DMS79 (cell line): ENCODE measurements around the gene SLC35E3.

Experiments used
- DNase-seq: peaks from one replicate; lab custom pipeline; 2025; lab: John Stamatoyannopoulos, UW

Gene SLC35E3

DNA sequence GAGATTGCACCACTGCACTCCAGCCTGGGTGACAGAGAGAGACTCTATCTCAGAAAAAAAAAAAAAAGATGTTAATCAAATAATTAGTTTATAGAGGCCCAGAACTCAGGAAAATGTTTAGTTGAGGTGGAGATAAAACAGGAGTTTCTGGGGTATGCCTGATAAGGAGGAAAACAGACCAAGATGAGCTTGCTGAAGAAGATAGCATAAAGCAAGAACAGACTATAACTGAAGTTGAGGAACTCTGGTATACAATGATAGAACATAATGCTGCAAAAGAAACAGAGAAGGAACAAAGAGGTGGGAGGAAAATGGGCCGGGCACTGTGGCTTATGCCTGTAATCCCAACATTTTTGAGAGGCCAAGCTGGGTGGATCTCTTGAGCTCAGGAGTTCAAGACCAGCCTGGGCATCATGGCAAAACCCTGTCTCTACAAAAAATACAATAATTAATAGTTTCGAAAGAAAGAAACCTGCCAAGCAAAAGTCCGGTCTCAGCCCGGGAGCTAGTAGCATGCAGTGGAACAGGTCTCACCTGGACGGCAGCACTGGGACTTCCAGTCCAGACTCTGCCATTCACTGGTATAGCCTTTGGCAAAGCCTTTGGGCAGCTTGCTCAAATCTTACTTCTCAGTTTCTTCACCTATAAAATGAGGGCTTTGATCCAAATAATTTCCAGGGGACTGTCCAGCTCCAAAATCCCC, 25.4 kb downstream of the SLC35E3 start:
- no peak for DNase-seq

DNA sequence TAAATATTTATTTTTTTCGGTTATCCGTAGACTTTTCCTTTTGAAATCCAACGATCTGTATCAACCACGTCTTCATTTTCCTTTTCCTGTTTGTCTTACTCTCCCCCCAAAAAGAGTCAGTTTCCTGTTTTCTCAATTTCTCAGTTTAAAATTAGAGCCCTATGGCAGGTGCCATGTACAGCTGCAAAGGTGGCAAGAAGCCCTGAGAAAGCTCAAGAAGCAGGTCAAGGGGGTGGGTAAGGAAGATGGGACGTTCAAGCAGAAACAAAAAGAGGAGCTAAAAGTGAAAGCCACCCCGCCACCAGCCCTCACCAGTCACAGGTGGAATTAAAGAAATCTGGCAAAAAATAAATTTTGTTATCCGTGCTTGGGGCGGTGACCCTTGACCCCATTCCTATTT, 26.7 kb downstream of the SLC35E3 start:
- no peak for DNase-seq

DNA sequence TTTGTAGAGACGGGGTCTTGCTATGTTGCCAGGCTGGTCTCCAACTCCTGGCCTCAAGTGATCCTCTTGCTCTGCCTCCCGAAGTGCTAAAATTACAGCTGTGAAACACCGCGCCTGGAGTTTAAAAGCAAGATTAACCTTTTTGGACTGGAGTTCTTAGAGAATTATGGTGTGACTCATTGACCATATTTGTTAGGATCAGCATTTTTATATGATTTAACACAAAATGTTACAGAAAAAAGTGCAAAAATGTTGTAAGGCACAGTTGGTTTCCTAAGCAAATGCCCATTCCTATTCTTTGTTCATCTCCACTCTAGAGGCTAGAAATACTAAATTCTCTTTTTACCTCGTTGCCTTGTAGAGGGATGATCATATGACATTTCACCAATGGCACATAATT, 27.6 kb downstream of the SLC35E3 start:
- DNase-seq, result no peak

DNA sequence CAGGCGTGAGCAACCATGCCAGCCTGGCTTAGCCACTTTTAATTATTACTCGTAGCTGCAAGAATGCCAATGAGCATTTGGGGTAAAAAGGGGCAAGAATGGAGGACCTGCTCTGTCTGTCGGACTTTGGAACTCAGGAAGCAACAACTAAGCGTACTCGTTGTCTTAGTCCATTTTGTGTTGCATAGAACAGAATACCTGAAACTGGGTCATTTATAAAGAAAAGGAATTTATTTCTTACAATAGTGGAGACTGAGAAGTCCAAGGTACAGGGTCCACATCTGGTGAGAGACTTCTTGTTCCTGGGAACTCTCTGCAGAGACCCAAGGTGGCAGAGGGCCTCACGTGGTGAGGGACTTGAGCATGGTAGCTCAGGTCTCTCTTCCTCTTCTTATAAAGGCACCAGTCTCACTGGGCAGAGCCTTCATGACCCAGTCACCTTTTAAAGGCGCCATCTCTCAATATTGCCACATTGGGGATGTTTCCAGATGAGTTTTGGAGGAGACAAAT, 29.2 kb downstream of the SLC35E3 start:
- DNase-seq, result no peak

DNA sequence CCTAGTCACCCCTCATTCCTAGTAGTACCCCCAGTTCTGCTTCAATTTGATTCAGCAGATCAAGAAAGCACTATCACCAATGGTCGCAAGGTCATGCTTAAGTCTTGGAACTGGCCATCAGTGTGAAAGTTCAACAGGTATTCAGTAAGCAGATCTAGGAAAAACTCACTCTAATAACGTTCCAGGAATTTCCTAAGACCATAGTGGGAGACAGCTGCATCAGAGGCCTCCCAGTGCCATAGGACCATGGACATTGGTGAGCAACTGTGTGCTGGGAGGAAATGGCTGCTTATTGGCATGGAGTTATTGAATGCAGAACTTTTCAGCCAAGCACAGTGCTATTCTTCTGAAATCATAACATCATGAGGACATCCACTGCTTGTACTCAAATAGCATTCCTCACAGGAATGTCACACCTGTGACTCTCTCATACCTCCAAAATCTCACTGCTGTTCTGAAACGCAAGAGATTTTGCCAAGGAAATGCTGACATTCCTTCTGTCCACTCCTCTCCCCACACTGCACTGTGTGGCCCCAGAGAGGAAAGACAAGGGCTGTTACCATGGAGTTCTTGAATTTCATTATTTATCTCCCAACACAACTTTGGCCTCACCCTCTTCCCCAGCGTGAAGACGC, 31.1 kb downstream of the SLC35E3 start:
- DNase-seq, result no peak

DNA sequence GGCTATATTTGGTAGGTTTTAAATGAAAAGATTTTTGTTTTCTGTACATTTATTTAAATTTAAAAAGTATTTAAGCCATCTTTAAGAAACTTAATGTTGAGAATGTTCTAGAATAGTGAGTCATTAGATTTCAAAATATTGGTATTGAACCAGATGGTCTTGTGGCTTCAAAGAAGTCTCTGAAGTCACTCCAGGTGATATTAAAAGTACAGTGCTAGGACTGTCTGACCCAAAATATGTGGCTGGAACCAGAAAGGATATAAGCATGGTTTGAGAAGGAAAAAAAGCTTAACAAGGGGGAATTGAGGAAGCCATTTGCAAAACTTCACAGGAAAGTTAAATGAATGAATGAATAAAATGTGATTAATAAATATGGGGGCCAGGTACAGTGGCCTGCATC, 33.3 kb downstream of the SLC35E3 start:
- no peak for DNase-seq

DNA sequence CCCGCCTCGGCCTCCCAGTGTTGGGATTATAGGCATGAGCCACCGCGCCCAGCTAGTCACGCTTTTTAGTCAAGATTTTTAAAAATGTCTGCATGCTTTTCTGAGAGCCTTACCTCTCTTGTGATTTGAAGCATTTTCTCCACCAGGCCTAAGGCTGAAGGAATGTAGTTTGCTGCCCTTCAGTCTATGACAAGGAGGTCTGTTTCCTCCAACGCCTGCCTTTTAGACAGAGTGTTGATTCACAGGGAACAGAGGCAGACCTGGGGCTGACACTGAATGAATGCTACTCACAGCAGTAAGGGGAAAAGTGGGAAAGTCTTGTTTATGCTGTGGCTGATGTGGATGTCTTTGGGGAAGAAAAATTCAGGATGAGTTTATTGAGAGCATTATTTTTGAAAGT, 34.8 kb downstream of the SLC35E3 start:
- DNase-seq, result no peak

DNA sequence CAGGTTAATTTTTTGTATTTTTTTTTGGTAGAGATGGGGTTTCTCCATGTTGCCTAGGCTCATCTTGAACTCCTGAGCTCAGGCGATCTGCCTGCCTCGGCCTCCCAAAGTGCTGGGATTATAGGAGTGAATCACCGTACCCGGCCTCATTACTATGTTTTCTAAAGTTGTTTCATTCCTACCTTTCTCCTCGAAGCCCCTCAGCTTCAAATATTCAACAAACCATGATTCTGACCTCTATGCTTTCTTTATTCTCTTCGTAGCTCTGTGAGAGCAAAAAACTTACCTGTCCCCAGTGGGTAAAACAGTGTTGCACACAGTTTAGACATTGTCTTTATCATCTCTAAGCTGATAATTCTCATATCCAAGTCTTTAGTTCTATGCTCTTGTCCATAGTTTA, 35.8 kb downstream of the SLC35E3 start:
- DNase-seq, result no peak

DNA sequence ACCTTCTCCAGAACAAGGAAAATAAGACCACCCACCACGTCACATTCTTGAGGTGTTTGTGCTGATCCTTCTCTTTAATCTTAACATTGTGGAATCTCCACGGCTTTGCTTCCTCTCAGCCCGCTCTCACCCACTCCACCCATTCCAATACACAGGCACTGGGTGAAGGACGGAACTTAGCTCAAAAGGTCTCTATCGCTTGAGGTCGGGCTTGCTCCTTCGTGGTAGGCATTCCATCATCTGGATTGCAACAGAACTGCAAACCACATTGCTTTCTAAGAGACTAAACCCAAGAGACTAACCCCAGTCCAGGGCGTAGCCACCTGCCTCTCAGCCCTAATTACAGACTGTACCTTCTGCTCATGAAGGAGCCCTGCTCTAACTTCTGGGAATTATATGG, 38.0 kb downstream of the SLC35E3 start:
- no peak for DNase-seq

DNA sequence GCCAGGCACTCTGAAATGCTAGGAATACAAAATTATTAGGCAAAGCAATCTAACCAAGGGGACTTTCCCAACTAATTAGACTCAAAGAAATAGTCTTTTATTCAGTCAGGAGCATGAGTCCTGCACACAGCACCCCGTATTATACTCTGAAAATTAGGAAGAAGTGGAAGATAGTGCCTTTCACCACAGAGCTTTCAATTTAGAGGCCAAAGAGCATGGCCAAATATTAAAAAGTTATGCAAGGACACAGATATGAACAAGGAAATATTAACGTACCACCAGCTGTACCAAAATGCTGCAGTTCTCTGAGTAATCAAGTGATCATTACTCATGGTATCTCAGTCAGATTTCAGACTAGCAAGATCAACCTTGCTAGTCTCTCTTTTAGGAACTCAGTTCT, 39.4 kb downstream of the SLC35E3 start:
- DNase-seq, result no peak

DNA sequence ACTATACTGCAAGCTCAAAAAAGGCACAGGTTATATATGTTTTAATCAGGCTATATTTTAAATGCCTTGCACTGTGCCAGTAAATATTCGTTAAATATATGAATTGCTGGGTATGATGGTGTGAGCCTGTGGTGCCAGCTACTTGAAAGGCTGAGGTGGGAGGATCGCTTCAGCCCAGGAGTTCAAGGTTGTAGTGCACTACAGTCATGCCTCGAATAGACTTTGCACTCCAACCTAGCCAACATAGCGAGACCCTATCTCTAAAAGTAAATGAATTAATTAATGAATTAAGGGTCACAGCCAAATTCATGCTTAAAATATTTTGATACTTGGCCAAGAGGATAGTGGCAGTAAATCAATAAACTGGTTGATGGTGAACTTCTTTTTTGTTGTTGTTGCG, 39.8 kb downstream of the SLC35E3 start:
- no peak for DNase-seq

DNA sequence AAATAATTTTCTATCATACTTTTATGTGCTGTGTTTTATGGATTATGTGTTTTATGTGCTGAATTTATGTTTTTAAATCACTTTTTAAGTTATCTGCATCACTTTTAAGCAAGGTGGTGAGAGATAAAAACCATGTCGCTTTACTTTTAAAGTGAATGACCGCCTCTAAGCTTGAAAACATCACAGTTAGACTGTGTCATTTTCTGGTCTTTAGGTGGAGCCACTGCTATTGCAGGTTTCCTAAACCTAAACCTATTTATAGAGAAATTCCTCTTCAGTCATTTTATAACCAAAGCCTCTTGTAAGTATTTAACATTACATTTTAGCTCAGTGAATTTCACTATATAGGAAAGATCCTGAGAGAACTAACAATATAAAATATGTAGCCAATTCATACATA, 41.0 kb downstream of the SLC35E3 start:
- no peak for DNase-seq

DNA sequence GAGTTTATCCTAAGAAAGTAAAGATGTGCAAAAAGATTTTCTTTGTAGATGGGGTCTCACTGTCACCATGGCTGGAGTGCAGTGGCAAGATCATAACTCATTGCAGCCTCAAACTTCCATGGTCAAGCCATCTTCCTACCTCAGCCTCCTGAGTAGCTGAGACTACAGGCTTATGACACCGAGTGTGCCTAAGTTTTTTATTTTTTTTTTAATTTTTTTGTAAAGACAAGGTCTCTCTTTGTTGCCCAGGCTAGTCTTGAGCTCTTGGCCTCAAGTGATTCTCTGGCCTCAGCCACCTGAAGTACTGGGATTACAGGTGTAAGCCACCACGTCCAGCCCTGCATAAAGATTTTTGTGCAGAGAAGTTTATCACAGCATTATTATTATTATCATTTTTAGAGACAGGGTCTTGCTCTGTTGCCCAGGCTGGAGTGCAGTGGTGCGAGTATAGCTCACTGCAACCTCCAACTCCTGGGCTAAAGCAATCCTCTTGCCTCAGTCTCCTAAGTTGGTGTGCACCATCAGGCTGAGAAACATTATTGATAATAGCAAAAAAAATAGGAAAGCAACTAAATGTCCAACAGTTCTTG, 42.7 kb downstream of the SLC35E3 start:
- DNase-seq, result no peak

DNA sequence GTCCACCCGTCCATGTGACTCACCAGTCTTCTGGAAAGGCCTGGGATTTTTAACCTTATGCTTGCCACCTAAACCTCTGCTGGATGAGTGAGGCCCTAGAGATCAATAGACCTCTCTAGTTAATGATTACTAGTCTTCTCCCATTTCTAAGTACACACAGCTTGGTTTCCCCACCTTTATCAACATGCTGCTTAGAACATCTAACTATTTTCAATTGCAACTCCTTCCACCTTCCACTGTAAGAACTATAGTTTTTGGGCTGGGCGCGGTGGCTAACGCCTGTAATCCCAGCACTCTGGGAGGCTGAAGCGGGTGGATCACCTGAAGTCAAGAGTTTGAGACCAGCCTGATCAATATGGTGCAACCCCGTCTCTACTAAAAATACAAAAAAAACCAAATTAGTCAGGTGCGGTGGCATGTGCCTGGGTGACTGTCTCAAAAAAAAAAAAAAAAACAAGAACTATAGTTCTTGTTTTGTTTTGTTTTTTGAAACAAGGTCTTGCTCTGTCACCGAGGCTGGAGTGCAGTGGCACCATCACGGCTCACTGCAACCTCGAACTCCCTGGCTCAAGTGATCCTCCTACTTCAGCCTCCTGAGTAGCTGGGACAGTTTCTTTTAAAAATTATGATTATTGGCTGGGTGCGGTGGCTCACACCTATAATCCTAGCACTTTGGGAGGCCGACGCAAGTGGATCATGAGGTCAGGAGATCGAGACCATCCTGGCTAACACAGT, 43.3 kb downstream of the SLC35E3 start:
- DNase-seq, result no peak

DNA sequence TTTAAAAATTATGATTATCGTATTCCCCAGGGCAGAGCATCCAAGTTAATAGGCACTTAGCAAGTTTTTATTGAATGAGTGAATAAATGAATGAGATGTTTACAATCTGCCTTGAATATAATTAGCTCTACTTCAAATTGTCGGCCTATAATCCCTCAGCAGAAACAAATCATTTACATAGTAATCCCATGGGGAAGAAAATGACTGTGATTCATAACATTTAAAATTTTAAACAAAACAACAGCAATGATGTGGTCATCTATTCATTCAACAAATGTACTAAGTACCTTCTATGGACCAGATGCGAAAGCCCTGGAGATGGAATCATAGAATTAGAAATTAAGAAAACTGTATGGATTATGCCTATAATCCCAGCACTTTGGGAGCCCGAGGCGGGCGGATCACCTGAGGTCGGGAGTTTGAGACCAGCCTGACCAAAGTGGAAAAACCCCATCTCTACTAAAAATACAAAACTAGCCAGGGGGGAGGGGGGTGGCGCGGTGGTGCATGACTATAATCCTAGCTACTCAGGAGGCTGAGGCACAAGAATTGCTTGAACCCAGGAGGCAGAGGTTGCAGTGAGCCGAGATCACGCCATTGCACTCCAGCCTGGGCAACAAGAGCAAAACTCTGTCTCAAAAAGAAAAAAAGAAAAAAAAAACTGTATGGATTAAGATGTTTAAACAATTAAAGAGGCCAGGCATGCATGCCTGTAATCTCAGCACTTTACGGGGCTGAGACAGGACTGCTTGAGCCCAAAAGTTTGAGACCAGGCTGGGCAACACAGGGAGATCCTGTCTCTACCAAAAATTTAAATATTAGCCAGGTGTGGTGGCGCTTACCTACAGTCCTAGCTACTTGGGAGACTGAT, 44.3 kb downstream of the SLC35E3 start:
- DNase-seq, result no peak

DNA sequence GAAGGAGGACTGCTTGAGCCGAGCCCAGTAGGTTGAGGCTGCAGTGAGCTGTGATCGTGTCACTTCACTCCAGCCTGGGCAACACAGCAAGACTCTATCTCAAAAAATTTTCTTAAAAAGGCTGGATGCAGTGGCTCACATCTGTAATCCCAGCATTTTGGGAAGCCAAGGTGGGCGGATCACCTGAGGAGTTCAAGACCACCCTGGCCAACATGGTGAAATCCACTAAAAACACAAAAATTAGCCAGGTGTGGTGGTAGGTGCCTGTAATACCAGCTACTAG, 44.9 kb downstream of the SLC35E3 start:
- no peak for DNase-seq

DNA sequence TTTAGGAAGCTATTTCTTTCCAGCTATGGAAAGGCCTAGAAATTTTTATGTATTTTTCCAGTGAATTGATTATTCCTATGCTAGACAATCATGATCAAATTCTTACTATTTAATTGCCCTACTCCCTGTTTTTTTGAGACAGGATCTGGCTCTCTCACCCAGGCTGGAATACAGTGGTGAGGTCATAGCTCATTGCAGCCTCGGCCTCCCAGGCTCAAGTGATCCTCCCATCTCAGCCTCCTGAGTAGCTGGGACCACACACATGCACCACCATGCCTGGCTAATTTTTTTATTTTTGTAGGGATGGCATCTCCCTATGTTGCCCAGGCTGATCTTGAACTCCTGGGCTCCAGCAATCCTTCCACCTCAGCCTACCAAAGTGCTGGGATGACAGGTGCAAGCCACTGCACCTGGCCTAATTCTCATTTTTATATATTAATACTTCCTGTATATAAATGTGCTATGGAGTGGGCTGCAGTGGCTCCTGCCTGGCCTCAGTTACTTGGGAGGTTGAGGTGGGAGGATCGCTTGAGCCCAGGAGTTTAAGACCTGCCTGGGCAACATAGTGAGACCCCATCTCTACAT, 46.0 kb downstream of the SLC35E3 start:
- no peak for DNase-seq

DNA sequence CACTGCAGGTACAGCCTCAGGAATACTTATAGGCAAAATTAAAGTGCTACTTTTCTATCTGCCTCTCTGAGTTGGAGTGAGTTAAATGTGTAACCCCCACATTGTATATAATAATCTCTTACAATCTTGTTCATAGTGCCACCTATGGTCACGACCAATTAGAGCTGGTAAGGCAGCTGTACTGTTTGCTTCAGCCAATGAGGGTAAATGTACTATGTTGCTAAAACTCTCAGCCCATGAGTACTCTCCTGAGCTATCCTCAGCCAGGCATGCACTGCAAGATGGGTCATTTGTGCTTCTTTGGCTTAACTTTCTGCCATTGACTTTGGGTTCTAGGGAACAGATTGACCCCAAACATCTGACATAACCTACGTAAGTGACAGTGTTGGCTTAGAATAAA, 47.0 kb downstream of the SLC35E3 start:
- no peak for DNase-seq

DNA sequence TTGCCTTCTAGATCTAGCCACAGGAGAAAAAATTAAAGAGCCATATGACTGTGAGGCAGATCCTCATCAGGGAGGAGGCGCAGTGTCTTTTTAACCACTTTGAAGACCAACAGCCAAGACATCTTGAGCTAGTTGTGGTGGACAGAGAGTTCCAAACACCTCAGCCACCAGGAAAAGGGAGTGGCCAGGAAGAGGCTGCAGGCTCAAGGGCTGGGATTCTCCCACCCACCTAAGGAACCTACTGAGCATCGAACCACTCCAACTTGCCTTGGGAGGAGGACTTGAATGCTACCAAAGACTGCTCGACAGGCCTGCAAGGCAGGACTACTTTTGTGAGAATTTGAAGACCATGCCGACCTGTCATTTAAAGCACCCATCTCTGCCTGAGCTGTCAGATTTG, 47.5 kb downstream of the SLC35E3 start:
- DNase-seq, result no peak

DNA sequence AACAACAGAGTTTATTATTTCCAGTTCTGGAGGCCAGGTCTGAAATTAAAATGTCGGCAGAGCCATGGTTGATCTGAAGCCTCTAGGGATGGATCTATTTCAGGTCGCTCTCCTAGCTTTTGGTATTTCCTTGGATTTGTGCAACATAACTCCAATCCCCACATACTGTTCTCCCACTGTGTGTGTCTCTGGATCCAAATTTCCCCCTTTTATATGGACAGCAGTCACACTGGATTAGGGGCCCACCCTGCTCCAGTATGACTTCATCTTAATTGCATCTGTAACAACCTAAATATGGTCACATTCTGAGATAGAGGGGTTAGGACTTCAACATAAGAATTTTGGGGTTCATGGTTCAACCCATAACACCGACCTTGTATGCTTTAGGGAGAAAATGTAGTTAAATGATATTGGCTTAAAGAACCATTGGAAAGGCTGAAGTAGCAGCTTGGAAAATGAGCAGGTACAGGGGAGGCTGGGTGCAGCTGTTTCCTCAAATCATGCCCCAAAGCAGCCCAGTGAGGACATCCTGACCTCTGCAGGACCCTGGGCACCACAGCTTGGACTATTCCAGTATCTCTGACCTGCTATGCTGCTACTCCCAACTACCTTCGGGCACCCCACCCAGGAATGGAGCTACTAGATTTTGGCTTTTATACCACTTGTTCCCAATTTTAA, 48.1 kb downstream of the SLC35E3 start:
- no peak for DNase-seq

DNA sequence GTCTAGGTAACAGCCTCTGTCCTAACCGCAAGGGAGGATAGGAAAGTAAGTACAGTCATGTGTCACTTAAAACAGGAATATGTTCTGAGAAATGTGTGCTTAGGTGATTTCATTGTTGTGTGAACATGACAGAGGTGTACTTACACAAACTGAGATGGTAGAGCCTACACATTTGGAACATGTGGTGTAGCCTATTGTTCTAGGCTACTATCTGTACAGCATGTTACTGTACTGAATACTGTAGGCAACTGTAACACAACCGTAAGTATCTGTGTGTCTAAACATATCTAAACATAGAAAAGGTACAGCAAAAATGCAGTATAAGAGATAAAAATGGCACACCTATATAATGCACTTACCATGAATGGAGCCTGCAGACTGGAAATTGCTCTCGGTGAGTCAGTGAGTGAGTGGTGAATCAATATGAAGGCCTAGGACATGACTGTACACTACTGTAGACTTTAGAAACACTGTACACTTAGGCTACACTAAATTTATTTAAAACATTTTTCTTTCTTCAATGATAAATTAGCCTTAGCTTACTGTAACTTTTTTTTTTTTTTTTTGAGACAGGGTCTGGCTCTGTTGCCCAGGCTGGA, 48.8 kb downstream of the SLC35E3 start:
- DNase-seq, result no peak
